Fibroblast of lung (primary cell): ENCODE measurements around the gene HNF4A.

Experiments used
- EZH2 ChIP-seq: IDR thresholded peaks from 2 replicates; pipeline ENCODE4 v1.5.1; 2012; ENCODE audit warnings: low read length, control low read depth, mild to moderate bottlenecking; ENCODE audit errors: missing control alignments
- TF ChIP-seq, protein P1 (sequence below), 2 donors: IDR thresholded peaks in 1 of 2; conservative IDR thresholded peaks in 1 of 2; 1 replicate in 1 of 2; 2 replicates in 1 of 2; pipeline ENCODE4 v1.5.1; 2011 to 2012; ENCODE audit warnings: low read length in 2 of 2, control low read depth in 1 of 2, inconsistent platforms in 1 of 2, low read depth in 1 of 2, mild to moderate bottlenecking in 1 of 2

GRCh38 chr20:44424039-44424495, 68.6 kb downstream of the HNF4A start:
- TF ChIP-seq, protein P1, sequence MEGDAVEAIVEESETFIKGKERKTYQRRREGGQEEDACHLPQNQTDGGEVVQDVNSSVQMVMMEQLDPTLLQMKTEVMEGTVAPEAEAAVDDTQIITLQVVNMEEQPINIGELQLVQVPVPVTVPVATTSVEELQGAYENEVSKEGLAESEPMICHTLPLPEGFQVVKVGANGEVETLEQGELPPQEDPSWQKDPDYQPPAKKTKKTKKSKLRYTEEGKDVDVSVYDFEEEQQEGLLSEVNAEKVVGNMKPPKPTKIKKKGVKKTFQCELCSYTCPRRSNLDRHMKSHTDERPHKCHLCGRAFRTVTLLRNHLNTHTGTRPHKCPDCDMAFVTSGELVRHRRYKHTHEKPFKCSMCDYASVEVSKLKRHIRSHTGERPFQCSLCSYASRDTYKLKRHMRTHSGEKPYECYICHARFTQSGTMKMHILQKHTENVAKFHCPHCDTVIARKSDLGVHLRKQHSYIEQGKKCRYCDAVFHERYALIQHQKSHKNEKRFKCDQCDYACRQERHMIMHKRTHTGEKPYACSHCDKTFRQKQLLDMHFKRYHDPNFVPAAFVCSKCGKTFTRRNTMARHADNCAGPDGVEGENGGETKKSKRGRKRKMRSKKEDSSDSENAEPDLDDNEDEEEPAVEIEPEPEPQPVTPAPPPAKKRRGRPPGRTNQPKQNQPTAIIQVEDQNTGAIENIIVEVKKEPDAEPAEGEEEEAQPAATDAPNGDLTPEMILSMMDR (conservative IDR thresholded peaks at IDR 0.05 in 1 of 2, IDR thresholded peaks at IDR 0.05 in 1 of 2; ENCODE audit: low read depth in 1 of 2, low read length in 2 of 2) = no peak
- no peak for TF ChIP-seq EZH2
